NCI-H2081 treated with DMSO at 0.1 percent for 48 hours (cell line): ENCODE measurements around the gene CFAP46.
"Not testable (repeated sequence)": the region's sequence is repeated elsewhere in the genome, so short reads cannot be mapped to it uniquely, and the experiment has no call there.

Experiments used
- DNase-seq: peaks from one replicate; lab custom pipeline; 2025; lab: John Stamatoyannopoulos, UW

Gene CFAP46

GRCh38 chr10:132825783-132826523, 116.4 kb downstream of the CFAP46 start:
- DNase-seq = not testable (repeated sequence)

- no peak for DNase-seq
These were observed 122.3 kb downstream of the CFAP46 start for GRCh38 chr10:132820056-132820455.

- no peak for DNase-seq
These were observed 124.6 kb downstream of the CFAP46 start for GRCh38 chr10:132817701-132818211.

- no peak for DNase-seq
These were observed 125.7 kb downstream of the CFAP46 start for GRCh38 chr10:132816718-132817117.

- no peak for DNase-seq
These were observed 127.1 kb downstream of the CFAP46 start for GRCh38 chr10:132815168-132815857.

GRCh38 chr10:132814469-132814856, 127.9 kb downstream of the CFAP46 start:
- DNase-seq = no peak

DNA sequence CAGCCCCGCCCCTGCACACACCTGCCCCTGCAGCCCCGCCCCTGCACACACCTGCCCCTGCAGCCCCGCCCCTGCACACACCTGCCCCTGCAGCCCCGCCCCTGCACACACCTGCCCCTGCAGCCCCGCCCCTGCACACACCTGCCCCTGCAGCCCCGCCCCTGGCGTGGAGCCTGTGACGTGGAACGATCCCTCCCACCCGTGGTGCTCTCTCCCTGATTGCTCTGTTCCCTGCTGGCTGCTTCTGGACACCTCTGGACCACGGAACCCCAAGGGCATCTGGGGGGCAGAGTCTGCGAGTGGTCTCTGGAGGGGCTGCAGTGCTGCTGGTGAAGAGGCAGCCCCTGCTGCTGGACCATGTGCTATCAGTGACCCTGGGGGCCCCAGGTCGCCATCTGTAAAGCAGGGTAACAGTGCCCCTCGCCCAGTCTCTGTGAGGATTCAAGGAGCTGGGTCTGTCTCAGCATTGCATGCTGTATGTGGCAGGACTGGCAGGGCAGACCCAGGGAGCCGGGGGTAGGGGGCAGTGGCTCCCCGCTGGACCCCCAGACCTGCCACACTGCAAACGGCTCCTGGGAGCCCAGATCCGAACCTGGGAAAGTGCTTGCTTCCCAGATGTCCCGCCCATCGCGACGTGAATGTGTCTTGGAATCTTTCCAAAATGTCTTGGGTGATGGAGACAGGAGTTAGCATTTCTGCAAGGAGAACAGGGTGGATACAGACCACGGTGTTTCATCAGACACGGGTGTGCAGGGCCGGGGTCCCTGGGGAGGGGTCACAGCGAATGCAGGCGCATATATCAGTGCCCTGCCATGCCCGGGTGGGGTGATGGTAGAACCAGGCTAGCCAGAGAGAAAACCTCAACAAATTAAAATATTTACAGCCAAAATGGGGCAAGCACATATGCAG, 128.6 kb downstream of the CFAP46 start:
- DNase-seq = no peak

DNA sequence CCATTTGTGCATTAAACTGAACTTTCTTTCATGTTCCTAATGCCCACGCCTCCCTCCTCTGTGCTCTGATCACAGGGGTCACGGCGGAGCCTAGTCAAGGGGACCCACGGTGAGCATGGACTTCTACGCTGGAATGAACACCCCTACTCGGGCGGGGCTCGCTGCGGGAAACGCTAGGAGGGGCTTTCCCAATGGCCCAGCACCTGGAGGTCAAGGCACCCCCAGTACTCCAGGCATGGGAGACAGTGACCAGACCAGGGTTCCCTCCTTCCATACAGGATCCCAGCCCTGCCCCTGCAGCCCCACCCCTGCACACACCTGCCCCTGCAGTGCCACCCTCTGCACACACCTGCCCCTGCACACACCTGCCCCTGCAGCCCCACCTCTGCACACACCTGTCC, 129.4 kb downstream of the CFAP46 start:
- DNase-seq = no peak

DNA sequence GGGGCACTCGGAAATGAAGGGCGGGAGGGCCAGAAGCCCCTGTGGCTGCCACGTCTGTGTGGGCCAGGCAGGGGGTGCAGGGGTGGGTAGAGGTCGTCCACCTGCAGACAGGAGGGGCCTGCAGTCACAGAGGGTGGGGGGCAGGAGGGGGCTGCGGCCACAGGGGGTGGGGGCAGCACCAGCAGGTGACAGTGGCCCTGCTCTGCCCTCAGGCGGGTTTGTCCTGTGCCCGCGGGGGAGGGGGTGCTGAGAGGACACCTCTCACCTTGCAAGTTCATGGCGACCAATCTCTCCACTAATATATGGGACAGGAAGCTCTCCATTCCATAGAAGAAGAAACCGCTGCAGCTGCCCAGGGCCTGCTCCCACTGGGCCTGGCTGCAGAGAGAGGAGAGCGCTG, 129.8 kb downstream of the CFAP46 start:
- no peak for DNase-seq

- DNase-seq = no peak
These were observed 130.4 kb downstream of the CFAP46 start for GRCh38 chr10:132811891-132812481.

DNA sequence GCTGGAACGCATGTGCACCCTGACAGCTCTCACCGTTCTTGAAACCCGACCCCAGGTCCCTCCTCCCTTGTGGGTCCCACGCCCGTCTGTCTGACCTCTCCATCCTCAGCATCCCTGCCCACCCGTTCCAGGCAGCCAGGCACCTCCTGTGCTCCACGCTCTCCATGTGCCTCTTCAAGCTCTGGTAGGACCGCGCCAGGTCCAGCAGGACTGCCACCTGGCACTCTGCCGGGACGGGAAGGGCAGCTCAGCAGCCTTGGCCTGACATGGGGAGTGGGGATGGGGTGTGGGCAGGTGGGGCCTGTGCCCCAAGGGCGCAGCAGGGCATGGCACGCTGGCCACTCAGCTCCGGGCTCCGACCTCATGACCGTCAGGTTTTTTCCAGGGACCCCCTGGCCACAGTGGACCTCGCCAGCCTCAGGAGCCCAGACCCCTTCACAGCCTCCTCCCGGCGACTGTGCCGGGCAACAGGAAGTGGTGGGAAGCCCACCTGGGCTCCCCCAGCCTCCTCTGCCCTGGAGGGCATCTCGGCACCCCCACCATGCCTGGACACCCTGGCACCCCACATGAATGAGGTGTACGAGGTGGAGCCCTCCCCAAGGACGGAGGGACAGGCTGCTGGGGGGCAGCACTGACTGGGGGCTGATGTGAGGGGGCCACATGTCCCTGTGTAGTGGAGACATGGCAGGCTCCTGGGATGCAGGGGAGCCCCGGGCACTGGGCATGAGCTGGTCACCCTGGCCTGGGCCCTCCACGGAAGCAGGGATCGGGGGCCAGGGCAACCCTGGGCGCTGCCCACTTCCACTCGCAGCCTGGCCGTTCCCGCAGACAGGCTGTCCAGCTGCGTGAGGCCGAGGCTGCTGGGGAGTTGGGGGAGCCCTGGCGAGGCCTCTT, 131.3 kb downstream of the CFAP46 start:
- DNase-seq = no peak

DNA sequence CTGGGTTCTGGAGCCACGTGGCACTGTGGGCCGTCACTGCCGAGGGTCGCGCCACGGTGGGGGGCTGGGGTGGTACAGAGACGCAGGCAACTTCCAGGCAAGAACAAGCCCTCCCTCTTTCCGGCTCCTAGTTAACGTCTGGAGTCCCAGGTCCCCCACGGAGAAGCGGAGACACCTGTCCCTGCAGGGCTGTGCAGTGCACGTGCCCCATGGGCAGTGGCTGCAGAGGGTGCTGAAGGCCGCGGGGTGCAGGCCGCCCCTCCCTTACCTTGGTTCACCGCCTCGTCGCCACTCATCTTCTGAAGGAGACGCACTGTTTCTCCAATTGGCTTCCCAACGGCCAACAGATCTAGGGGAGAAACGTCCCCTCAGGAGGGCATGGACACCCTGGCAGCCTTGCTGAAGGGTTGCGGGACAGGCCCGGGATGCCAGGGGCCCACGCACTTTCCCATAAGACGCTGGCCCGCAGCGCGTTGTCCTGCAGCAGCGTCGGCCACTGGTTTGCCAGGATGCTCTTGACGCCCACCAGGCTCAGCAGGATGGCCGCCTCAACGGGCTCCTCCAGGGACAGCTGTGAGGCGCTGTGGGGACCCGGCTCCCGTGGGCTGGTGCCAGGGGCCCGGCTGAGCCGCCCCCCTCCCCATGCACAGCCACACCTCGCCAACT, 132.1 kb downstream of the CFAP46 start:
- DNase-seq = no peak

- no peak for DNase-seq
These were observed 132.9 kb downstream of the CFAP46 start for GRCh38 chr10:132809232-132810140.

DNA sequence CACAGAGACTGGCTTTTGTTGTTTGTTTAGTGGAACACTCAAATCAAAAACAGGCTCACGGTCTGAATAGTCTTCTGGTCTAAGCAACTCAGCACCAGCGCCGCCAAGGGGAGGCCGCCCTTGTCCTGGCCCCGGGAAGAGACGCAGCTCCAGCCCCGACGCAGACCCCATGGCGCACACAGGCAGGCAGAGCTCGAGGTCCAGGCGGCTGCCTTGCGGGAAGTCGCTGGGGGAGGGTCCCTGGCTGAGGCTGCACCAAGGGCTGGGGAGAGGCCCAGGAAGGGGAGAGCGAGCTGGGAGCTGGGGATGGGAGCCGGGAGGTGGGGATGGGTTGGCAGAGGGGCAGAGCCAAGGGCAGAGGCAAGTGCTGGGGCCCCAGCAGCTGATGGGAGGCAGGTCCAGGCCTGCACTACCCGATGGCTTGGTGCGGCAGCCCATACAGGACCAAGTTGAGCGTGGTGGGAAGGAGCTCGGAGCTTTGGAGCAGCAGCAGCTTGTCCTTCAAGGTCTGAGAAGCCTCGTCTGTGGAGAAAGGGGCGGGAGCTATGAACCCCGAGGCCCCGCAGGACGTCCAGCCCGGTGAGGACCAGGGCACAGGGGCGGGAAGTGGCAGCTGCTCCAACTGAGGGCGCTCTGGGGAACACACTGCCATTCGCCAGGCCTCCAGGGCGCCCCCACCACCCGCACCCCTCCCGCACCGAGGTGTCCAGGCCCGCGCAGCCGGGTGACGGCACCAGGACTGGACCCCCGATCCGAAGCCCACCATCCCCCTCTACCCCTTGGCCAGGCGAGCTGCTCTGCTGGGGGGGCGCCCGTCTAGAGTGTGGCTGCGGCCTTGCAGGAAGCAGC, 133.8 kb downstream of the CFAP46 start:
- no peak for DNase-seq

DNA sequence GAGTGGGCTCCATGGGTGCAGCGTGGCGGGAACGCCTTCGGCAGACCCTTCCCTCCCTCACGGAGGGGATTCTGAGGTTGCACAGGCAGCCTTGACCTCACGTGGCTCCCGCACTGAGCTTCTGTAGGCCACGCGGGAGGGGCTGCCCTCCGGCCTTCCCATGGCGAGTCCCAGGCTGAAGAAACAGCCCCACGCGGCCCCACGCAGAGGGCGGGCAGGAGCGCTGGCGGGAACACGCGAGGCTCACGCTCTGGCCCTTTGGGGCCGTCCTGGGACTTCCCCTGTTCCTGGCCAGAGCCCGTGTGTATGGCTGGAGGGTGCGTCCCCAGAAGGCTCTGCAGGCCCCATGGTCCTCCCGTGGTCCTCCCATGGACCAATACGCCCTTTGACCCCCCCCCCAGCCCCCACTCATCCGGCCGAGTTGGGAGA, 134.7 kb downstream of the CFAP46 start:
- DNase-seq = no peak

DNA sequence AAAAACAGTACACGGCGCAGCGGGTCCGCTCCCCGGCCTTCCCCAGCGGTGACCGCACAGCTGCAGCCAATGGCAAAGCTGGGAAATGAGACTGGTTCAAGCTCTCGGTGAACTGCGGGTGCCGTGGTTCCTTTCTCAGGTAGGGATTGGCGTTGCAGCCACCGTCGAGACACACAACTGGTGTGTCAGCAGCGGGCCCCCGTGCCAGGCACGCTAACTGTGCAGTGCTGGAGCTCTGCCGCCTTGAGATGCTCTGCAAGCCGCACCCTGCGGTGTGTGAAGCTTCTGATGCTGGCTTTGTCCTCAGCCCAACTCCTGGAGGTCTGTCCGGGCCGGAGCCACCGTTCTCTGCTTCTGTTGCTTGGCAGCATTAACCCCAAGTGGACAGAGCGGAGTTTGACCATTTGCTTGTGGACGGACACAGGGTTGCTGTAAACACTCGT, 135.8 kb downstream of the CFAP46 start:
- DNase-seq = no peak

- DNase-seq = no peak
These were observed 136.3 kb downstream of the CFAP46 start for GRCh38 chr10:132806110-132806509.

DNA sequence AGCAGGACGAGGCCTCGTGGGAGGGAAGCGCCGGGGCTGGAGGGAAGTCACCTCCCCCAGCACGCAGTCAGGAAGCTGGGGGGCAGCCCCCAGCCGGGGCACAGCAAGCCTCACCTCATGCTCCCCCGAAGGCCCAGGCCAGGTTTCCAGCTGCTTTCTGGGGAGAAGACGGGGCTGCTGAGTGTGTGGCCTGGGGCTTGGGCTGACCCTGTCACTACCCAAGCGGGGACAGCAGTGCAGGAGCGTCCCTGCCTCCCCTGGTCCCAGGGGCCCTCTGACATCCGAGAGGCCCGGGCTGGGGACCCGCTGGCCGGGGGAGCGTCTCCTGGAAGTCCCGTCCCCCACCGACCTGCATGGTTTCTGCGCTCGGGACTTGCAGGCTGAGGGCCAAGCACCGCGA, 136.8 kb downstream of the CFAP46 start:
- no peak for DNase-seq
